Measurements from ENCODE around the gene MARVELD2. TPM values are rescaled to one million over a fixed set of nuclear protein-coding genes. Genes with fewer than 3 reads are reported as not detected.

Gene MARVELD2
- total and polyA plus RNA-seq, 9 of the 15 experiments (the other 6 are each of a cell fraction or from before 2014, with no cell fraction given): 0.03 to 0.29 (median 0.06) TPM; not detected in 3

GRCh38 chr5:69416180-69416579, 1.3 kb downstream of the MARVELD2 start:
- POLR2A ChIA-PET: no interaction called here
- FAIRE-seq (no peak), ATAC-seq (no peak), DNase-seq (ENCODE audit: extremely low read depth in 1 of 4, low spot score in 3 of 4) (no peak)
- no peaks in the 10 kb centered on the region for H3K27me3 ChIP-seq (ENCODE audit: control insufficient read depth in 2 of 2, insufficient read depth in 2 of 2, low read length in 2 of 2)
- BruUV-seq (replicated peaks): no TSS peak
- H3K4me3 ChIP-seq: no peak overlapping the region
- CTCF ChIA-PET (ENCODE audit: low intra/inter-chr PET ratio): no interaction called here
- TF ChIP-seq ZNF12 (CRISPR knock-in tag; IDR thresholded peaks at IDR 0.05): no peak
- no peaks in the 10 kb centered on the region for H3K4me1 ChIP-seq (replicated peaks in 1 of 2; ENCODE audit: control insufficient read depth in 2 of 2, insufficient read depth in 2 of 2, low read length in 2 of 2)
- H3K4me2 ChIP-seq (ENCODE audit: insufficient read depth, low read length): no peak overlapping the region
- no peaks in the 10 kb centered on the region for H3K9me3 ChIP-seq (replicated peaks; ENCODE audit: control insufficient read depth, insufficient read depth, low read depth, low read length)
- H2AFZ ChIP-seq (ENCODE audit: low read depth, low read length): no peak overlapping the region
- no peak overlapping the region for H3K9ac ChIP-seq (ENCODE audit: insufficient read depth in 1 of 2, low read depth in 2 of 2, low read length in 2 of 2)
- no peak overlapping the region for H3K27ac ChIP-seq (ENCODE audit: extremely low read depth, low read depth, low read length)
- H3K79me2 ChIP-seq (ENCODE audit: control insufficient read depth, insufficient read depth, low read length): no peaks in the 10 kb centered on the region
- no peaks in the 10 kb centered on the region for H4K20me1 ChIP-seq (replicated peaks; ENCODE audit: control insufficient read depth, insufficient read depth, low read length)
- 87% methylated on average over 6 of the region's 6 CpGs for WGBS (ENCODE audit: insufficient coverage, low coverage, missing lambda C conversion rate)
- in situ Hi-C loops (cut with MboI) (no loop called here), intact Hi-C loops (cut with micrococcal nuclease) (no loop called here)
- no peaks in the 10 kb centered on the region for H3K9me1 ChIP-seq (ENCODE audit: control insufficient read depth, insufficient read depth, low read length)
- H3K36me3 ChIP-seq (ENCODE audit: control insufficient read depth, insufficient read depth, low read length): peaks cover 35% of the 10 kb centered on the region

GRCh38 chr5:69416699-69417098, 1.8 kb downstream of the MARVELD2 start:
- Histone ChIP-seq H3K79me2 (ENCODE audit: control insufficient read depth, insufficient read depth, low read length) (no peaks in the 10 kb centered on the region), H3K4me2 (ENCODE audit: insufficient read depth, low read length) (no peak overlapping the region), H3K27ac (ENCODE audit: extremely low read depth, low read depth, low read length) (no peak overlapping the region), H4K20me1 (replicated peaks; ENCODE audit: control insufficient read depth, insufficient read depth, low read length) (no peaks in the 10 kb centered on the region), H3K36me3 (ENCODE audit: control insufficient read depth, insufficient read depth, low read length) (peaks cover 29% of the 10 kb centered on the region), H3K9me3 (replicated peaks; ENCODE audit: control insufficient read depth, insufficient read depth, low read depth, low read length) (no peaks in the 10 kb centered on the region), H3K4me1 (replicated peaks in 1 of 2; ENCODE audit: control insufficient read depth in 2 of 2, insufficient read depth in 2 of 2, low read length in 2 of 2) (no peaks in the 10 kb centered on the region), H3K27me3 (ENCODE audit: control insufficient read depth in 2 of 2, insufficient read depth in 2 of 2, low read length in 2 of 2) (no peaks in the 10 kb centered on the region), H3K9me1 (ENCODE audit: control insufficient read depth, insufficient read depth, low read length) (no peaks in the 10 kb centered on the region), H2AFZ (ENCODE audit: low read depth, low read length) (no peak overlapping the region), H3K9ac (ENCODE audit: insufficient read depth in 1 of 2, low read depth in 2 of 2, low read length in 2 of 2) (no peak overlapping the region), H3K4me3 (no peak overlapping the region)
- FAIRE-seq (no peak), ATAC-seq (no peak), DNase-seq (ENCODE audit: extremely low read depth in 1 of 4, low spot score in 3 of 4) (no peak)
- no TSS peak for BruUV-seq (replicated peaks)
- intact Hi-C loops (cut with micrococcal nuclease): no loop called here
- in situ Hi-C loops (cut with MboI): no loop called here
- CTCF ChIA-PET (ENCODE audit: low intra/inter-chr PET ratio): no interaction called here
- no peak for TF ChIP-seq TRIM25 (IDR thresholded peaks at IDR 0.05; ENCODE audit: borderline replicate concordance)
- no peak for TF ChIP-seq TAF7 (tag; IDR thresholded peaks at IDR 0.05)
- TF ChIP-seq, protein P1, sequence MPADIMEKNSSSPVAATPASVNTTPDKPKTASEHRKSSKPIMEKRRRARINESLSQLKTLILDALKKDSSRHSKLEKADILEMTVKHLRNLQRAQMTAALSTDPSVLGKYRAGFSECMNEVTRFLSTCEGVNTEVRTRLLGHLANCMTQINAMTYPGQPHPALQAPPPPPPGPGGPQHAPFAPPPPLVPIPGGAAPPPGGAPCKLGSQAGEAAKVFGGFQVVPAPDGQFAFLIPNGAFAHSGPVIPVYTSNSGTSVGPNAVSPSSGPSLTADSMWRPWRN (IDR thresholded peaks at IDR 0.05; ENCODE audit: low read depth): no peak
- TF ChIP-seq PHB (CRISPR knock-in tag; IDR thresholded peaks at IDR 0.05): no peak
- no peak for TF ChIP-seq KDM4B (IDR thresholded peaks at IDR 0.05; ENCODE audit: borderline replicate concordance in 2 of 2, low read depth in 1 of 2)
- TF ChIP-seq, protein P2, sequence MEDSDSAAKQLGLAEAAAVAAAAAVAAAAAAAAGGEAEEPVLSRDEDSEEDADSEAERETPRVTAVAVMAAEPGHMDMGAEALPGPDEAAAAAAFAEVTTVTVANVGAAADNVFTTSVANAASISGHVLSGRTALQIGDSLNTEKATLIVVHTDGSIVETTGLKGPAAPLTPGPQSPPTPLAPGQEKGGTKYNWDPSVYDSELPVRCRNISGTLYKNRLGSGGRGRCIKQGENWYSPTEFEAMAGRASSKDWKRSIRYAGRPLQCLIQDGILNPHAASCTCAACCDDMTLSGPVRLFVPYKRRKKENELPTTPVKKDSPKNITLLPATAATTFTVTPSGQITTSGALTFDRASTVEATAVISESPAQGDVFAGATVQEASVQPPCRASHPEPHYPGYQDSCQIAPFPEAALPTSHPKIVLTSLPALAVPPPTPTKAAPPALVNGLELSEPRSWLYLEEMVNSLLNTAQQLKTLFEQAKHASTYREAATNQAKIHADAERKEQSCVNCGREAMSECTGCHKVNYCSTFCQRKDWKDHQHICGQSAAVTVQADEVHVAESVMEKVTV (CRISPR knock-in tag; IDR thresholded peaks at IDR 0.05): no peak
- no peak for TF ChIP-seq ZNF76 (CRISPR knock-in tag; IDR thresholded peaks at IDR 0.05; ENCODE audit: borderline replicate concordance)
- POLR2A ChIA-PET: no interaction called here

Data from K562 (cell line).